SK-N-SH (cell line): ENCODE data around the gene MYO1E. TPM values are rescaled to one million over a fixed set of nuclear protein-coding genes. Genes with fewer than 3 reads are reported as not detected.

Source experiments
- CTCF ChIA-PET: fragments of 300-600, 350-600 bp; formaldehyde crosslinking; extraction: SDS; loops from one replicate; lab custom pipeline; 2021; lab: Yijun Ruan, JAX
- POLR2A ChIA-PET: fragments of 350-600 bp; sonication (Branson Sonifier 250); formaldehyde crosslinking; extraction: SDS; loops from one replicate; lab custom pipeline; 2020; ENCODE audit warnings: antibody characterized with exemption, inconsistent platforms; lab: Yijun Ruan, JAX
- DNase-seq: peaks from one replicate; pipeline ENCODE4 v3.0.0; 2012
- H2AFZ ChIP-seq: fragments of 200-600 bp; sonication (generic); 2 replicates; pipeline ENCODE4 v1.8.1; 2016; ENCODE audit warnings: antibody characterized with exemption, mild to moderate bottlenecking, low read depth
- H3F3A ChIP-seq: fragments of 200-600 bp; sonication (generic); replicated peaks from 2 replicates; pipeline ENCODE3; 2016; ENCODE audit warnings: antibody characterized with exemption, mild to moderate bottlenecking; ENCODE audit not compliant: insufficient read depth
- H3K27ac ChIP-seq, 2 experiments: fragments of 200-500 bp in 1 of 2; fragments of 200-600 bp in 1 of 2; sonication (Bioruptor generic) in 1 of 2; sonication (generic), shearing (Covaris generic) in 1 of 2; 2 replicates each; pipeline versions ENCODE4 v1.5.1 to v1.6.1; 2014 to 2016; ENCODE audit warnings: low read depth in 2 of 2, inconsistent platforms in 1 of 2, low read length in 1 of 2, mild to moderate bottlenecking in 1 of 2, mixed read lengths in 1 of 2
- H3K27me3 ChIP-seq: fragments of 200-600 bp; sonication (generic), shearing (Covaris generic); 2 replicates; pipeline ENCODE4 v1.6.1; 2016; ENCODE audit warnings: mixed run types; ENCODE audit not compliant: insufficient read depth
- H3K36me3 ChIP-seq, 2 experiments: fragments of 200-500 bp in 1 of 2; fragments of 200-600 bp in 1 of 2; sonication (Bioruptor generic) in 1 of 2; sonication (generic) in 1 of 2; replicated peaks in 1 of 2; 2 replicates each; pipeline versions ENCODE3 to v1.5.1; 2014 to 2016; ENCODE audit warnings: low read length in 1 of 2, mild to moderate bottlenecking in 1 of 2; ENCODE audit not compliant: insufficient read depth in 2 of 2, control insufficient read depth in 1 of 2
- H3K4me1 ChIP-seq, 2 experiments: fragments of 200-500 bp in 1 of 2; fragments of 200-600 bp in 1 of 2; sonication (Bioruptor generic) in 1 of 2; sonication (generic), shearing (Covaris generic) in 1 of 2; 2 replicates each; pipeline versions ENCODE4 v1.5.1 to v1.6.1; 2014 to 2016; ENCODE audit warnings: low read depth in 1 of 2, low read length in 1 of 2, mixed run types in 1 of 2; ENCODE audit not compliant: insufficient read depth in 2 of 2, control insufficient read depth in 1 of 2
- H3K4me2 ChIP-seq: fragments of 200-600 bp; sonication (generic), shearing (Covaris generic); 2 replicates; pipeline ENCODE4 v1.6.1; 2017; ENCODE audit warnings: mixed run types
- H3K4me3 ChIP-seq, 2 experiments: fragments of 200-500 bp in 1 of 2; fragments of 200-600 bp in 1 of 2; sonication (Bioruptor generic) in 1 of 2; sonication (generic), shearing (Covaris generic) in 1 of 2; 2 replicates each; pipeline versions ENCODE4 v1.5.1 to v1.8.1; 2014 to 2016; ENCODE audit warnings: low read depth in 2 of 2, inconsistent platforms in 1 of 2, low read length in 1 of 2, mild to moderate bottlenecking in 1 of 2, mixed read lengths in 1 of 2, moderate library complexity in 1 of 2
- H3K79me2 ChIP-seq: fragments of 200-600 bp; sonication (generic); 2 replicates; pipeline ENCODE4 v1.8.1; 2017; ENCODE audit warnings: mild to moderate bottlenecking; ENCODE audit not compliant: insufficient read depth
- H3K9ac ChIP-seq: fragments of 200-600 bp; sonication (generic); 2 replicates; pipeline ENCODE4 v1.6.1; 2017; ENCODE audit warnings: mixed run types
- H3K9me2 ChIP-seq: fragments of 200-600 bp; sonication (generic); 2 replicates; pipeline ENCODE4 v1.6.1; 2017; ENCODE audit warnings: mixed run types
- H3K9me3 ChIP-seq: fragments of 200-600 bp; sonication (generic); 2 replicates; pipeline ENCODE4 v1.6.1; 2017; ENCODE audit warnings: mixed run types, mild to moderate bottlenecking, moderate library complexity
- H4K20me1 ChIP-seq: fragments of 200-600 bp; sonication (generic); 2 replicates; pipeline ENCODE4 v1.6.1; 2017; ENCODE audit warnings: mild to moderate bottlenecking, mixed run types; ENCODE audit not compliant: insufficient read depth
- CHD2 ChIP-seq: fragments of 150-350 bp; IDR thresholded peaks from 2 replicates; pipeline ENCODE4 v1.6.1; 2018; ENCODE audit warnings: low read length; ENCODE audit not compliant: partially characterized antibody
- CTCF ChIP-seq: fragments of 200-600 bp; sonication (generic); IDR thresholded peaks from 2 replicates; pipeline ENCODE4 v1.6.1; 2017; ENCODE audit warnings: antibody characterized with exemption, mild to moderate bottlenecking, moderate library complexity
- EP300 ChIP-seq, 2 experiments: IDR thresholded peaks; 2 replicates each; pipeline versions ENCODE4 v1.4.0 to v1.6.1; 2012; ENCODE audit warnings: borderline replicate concordance in 1 of 2, low read depth in 1 of 2, low read length in 1 of 2
- EZH2phosphoT487 ChIP-seq: fragments of 200-600 bp; sonication (generic); IDR thresholded peaks from 2 replicates; pipeline ENCODE4 v1.6.1; 2017; ENCODE audit warnings: low read depth, mixed run types, mild to moderate bottlenecking, antibody characterized with exemption, moderate library complexity, borderline replicate concordance
- FOXJ3 ChIP-seq: sonication (generic); formaldehyde crosslinking; IDR thresholded peaks from 2 replicates; pipeline ENCODE4 v1.5.1; 2020; ENCODE audit warnings: mild to moderate bottlenecking, missing genetic modification reagents
- JUND ChIP-seq: IDR thresholded peaks from 2 replicates; pipeline ENCODE4 v1.4.0; 2012
- MEF2A ChIP-seq: IDR thresholded peaks from 2 replicates; pipeline ENCODE4 v1.4.0; 2012; ENCODE audit warnings: low read depth, borderline replicate concordance
- NFIC ChIP-seq: IDR thresholded peaks from 2 replicates; pipeline ENCODE4 v1.4.0; 2012; ENCODE audit warnings: borderline replicate concordance
- REST ChIP-seq: IDR thresholded peaks from 2 replicates; pipeline ENCODE4 v1.6.1; 2012; ENCODE audit warnings: mild to moderate bottlenecking, low read depth, low read length, moderate library complexity
- TCF12 ChIP-seq: IDR thresholded peaks from 2 replicates; pipeline ENCODE4 v1.4.0; 2012
- YY1 ChIP-seq: IDR thresholded peaks from 2 replicates; pipeline ENCODE4 v1.4.0; 2012; ENCODE audit warnings: low read depth, mild to moderate bottlenecking
- WGBS: methylation state at CpG from one replicate; pipeline ENCODE4 v1.1.6; 2017; ENCODE audit warnings: low lambda C conversion rate; 5-methylcytosine and 5-hydroxymethylcytosine counted together
- polyA plus RNA-seq, 3 experiments: library from polyadenylated mRNA; depleted of rRNA; stranded (reverse); fragments of >200 nt; gene quantifications; 2 replicates each; pipeline ENCODE4 v1.2.3, GENCODE V29; 2012

The MYO1E gene
- polyA plus RNA-seq, 1 of the 3 experiments (the other 2 are of a cell fraction): 9.7 TPM

- TF ChIP-seq REST (no peak), EZH2phosphoT487 (no peak)
- TF ChIP-seq, all 33 proteins: peak for 0
Measured at GRCh38 chr15:59166601-59167265, 205.9 kb downstream of the MYO1E start (continued).

GRCh38 chr15:59166166-59166565, 206.5 kb downstream of the MYO1E start:
- Histone ChIP-seq H3K9ac (no peak overlapping the region), H3K79me2 (no peaks in the 10 kb centered on the region), H4K20me1 (no peaks in the 10 kb centered on the region), H3K27me3 (no peaks in the 10 kb centered on the region), H3K4me3 (no peak overlapping the region), H3K9me2 (no peaks in the 10 kb centered on the region), H3K4me2 (no peak overlapping the region), H3F3A (peaks cover 26% of the 10 kb centered on the region), H3K4me1 (peaks cover 15 to 32% of the 10 kb centered on the region in 2 experiments; a peak in 3 of 4 replicates), H3K9me3 (no peaks in the 10 kb centered on the region), H3K36me3 (peaks cover 0 to 3% of the 10 kb centered on the region in 2 experiments), H3K27ac (no peak overlapping the region), H2AFZ (no peak overlapping the region)
- DNase-seq: no peak
- TF ChIP-seq YY1 (no peak), CHD2 (no peak), NFIC (no peak), CTCF (no peak), EP300 (IDR thresholded peaks at IDR 0.05; ENCODE audit: borderline replicate concordance in 1 of 2, low read depth in 1 of 2, low read length in 1 of 2) (no peak), FOXJ3 (no peak), MEF2A (no peak), JUND (no peak), TCF12 (no peak)
- POLR2A ChIA-PET: no interaction called here
- 74% methylated on average over 4 of the region's 4 CpGs for WGBS
- CTCF ChIA-PET: interaction anchor here (1.5 to 1.9 kb wide), 3 partner anchors 8 to 335 kb away, joined by 6 to 10 read pairs (median 9); no protein-coding TSS in a partner anchor
